Fibroblast of lung (primary cell): ENCODE measurements around the gene ANO10.

Experiments used
- EZH2 ChIP-seq: IDR thresholded peaks from 2 replicates; pipeline ENCODE4 v1.5.1; 2012; ENCODE audit warnings: low read length, control low read depth, mild to moderate bottlenecking; ENCODE audit errors: missing control alignments
- TF ChIP-seq, protein P1 (sequence below), 2 donors: IDR thresholded peaks in 1 of 2; conservative IDR thresholded peaks in 1 of 2; 1 replicate in 1 of 2; 2 replicates in 1 of 2; pipeline ENCODE4 v1.5.1; 2011 to 2012; ENCODE audit warnings: low read length in 2 of 2, control low read depth in 1 of 2, inconsistent platforms in 1 of 2, low read depth in 1 of 2, mild to moderate bottlenecking in 1 of 2

DNA sequence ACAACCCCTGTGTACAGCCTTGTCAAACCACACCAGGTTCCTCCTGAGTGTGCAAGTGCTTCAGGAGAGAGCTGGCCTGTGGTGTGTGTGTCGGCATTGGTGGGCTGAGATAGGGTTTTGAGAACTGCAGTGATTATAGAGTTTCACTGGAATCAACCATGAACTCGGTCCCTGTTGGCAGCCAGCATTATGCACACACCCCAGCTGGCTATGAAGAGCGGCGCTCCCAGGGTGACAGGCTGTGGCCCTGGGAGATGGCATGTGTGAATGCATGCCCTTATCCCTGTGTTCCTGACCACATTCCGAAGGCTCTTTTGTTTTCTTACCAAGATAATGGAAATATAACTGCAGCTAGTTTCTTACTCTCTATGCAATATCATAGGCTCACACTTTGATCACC, 233.6 kb downstream of the ANO10 start:
- no peak for TF ChIP-seq EZH2
- TF ChIP-seq, protein P1, sequence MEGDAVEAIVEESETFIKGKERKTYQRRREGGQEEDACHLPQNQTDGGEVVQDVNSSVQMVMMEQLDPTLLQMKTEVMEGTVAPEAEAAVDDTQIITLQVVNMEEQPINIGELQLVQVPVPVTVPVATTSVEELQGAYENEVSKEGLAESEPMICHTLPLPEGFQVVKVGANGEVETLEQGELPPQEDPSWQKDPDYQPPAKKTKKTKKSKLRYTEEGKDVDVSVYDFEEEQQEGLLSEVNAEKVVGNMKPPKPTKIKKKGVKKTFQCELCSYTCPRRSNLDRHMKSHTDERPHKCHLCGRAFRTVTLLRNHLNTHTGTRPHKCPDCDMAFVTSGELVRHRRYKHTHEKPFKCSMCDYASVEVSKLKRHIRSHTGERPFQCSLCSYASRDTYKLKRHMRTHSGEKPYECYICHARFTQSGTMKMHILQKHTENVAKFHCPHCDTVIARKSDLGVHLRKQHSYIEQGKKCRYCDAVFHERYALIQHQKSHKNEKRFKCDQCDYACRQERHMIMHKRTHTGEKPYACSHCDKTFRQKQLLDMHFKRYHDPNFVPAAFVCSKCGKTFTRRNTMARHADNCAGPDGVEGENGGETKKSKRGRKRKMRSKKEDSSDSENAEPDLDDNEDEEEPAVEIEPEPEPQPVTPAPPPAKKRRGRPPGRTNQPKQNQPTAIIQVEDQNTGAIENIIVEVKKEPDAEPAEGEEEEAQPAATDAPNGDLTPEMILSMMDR (conservative IDR thresholded peaks at IDR 0.05 in 1 of 2, IDR thresholded peaks at IDR 0.05 in 1 of 2; ENCODE audit: low read depth in 1 of 2, low read length in 2 of 2), result no peak
